GM21825 (cell line): ENCODE data around the gene SARM1.

Source experiments
- ATAC-seq: cut with Tn5 transposase; IDR thresholded peaks from one replicate; pipeline ENCODE4 v1.9.1; 2021; ENCODE audit warnings: mild to moderate bottlenecking, moderate library complexity; ENCODE audit not compliant: unreplicated experiment

The SARM1 gene

DNA sequence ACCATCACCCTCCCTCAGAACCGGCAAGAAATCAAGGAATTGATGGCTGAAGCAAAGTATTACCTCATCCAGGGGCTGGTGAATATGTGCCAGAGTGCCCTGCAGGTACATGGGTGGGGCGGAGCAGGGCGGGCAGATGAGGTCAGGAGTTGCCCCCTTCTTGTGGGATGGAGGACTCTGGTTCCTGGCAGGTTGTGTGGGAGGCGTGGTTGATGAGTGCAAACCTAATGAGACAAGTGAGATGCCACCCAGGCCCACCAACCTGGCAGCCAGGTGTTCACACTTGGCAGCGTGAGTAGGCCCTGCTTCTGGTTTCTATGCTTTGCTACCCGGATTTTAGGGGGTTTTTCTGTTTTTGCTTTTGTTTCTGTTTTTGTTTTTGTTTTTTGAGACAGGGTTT lies 31.1 kb upstream of the SARM1 start:
- ATAC-seq, result no peak

DNA sequence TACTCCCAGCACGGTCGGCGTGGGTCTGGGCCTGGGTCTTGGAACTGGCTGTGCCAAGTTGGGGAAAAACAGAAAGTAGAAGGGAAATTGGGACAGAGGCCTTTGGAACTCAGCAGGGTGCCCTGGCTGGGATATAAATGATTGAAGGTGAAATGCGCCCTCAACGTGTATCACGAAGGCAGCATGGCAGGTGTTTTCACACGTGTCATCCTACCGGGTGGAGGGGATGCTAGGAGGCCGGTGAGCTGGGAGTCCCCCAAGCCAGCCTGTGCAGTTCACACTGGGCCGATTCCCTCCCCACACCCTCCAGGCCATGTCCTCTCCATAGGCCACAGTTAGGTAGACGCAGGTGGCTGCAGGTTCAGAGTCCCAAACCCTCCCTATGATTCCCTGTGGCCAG lies 30.0 kb upstream of the SARM1 start:
- ATAC-seq, result no peak

DNA sequence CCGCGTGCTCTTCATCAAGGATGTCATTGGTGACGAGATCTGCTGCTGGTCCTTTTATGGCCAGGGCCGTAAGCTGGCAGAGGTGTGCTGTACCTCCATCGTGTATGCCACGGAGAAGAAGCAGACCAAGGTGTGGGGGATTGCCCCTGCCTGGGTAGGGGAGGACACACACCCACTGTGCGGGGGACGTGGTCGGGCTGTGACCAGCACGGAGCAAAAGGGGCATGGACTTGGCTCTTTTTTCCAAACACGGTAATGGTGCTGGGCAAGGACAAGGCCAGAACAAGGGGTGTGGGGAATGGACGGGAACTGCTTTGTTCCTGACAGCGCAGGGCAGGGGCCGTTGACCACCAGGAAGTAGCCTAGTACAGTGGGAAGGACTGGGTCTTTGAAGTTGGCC lies 29.2 kb upstream of the SARM1 start:
- no peak for ATAC-seq

DNA sequence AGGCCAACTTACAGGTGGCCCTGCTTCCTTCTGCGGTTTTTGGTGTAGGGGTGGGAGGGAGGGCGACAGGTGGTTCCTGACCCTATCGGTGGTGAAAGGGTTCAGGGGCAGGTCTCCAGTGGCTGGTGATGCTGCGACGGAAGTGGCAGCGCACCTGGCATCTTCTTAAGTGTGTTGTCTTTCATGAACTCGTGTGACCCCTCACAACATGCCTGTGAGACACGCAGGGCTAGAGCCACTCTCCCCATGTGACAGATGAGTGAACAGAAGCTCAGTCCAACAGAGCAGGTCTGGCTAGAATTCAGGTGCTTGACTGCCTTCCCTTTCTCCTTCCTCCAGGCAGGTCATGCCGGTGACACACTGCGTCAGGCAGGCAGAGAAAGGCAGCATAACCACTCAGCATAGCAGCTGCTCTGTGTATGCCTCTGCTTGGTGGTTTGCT lies 28.0 kb upstream of the SARM1 start:
- no peak for ATAC-seq

DNA sequence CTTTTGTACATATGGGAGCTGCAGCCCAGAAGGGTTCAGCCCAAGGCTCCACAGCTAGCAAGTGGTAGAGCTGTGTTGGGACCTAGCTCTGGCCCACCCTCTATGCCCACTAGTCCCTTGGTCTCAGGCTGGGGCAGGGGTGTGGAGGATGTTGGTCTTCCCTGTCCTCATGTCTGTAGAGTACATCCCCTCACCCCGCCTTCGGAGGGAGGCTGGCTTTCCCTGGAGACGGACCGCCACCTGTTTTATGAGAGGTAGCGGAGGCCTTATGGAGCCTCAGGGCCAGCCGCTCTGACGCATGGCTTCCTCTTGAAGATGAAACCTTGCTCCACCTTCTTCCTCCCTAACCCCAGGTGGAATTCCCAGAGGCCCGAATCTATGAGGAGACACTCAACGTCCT lies 27.5 kb upstream of the SARM1 start:
- no peak for ATAC-seq

DNA sequence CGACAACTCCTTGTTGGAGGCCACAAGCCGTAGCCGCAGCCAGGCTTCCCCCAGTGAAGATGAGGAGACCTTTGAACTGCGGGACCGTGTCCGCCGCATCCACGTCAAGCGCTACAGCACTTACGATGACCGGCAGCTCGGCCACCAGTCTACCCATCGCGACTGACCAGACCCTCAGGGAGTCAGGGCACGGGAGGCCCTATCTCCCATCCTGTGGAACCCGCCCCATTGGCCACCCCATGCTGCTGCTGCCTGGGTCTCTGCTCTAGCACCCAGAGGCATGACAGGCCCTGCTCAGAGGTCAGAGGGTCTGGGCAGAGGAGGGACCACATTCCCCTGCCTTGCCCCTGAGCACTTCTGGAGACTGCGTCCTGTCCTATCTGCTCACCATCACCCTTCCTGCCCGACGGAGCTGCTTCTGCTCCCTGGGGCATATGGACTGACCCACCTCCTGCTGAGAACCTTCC lies 27.0 kb upstream of the SARM1 start:
- no peak for ATAC-seq

DNA sequence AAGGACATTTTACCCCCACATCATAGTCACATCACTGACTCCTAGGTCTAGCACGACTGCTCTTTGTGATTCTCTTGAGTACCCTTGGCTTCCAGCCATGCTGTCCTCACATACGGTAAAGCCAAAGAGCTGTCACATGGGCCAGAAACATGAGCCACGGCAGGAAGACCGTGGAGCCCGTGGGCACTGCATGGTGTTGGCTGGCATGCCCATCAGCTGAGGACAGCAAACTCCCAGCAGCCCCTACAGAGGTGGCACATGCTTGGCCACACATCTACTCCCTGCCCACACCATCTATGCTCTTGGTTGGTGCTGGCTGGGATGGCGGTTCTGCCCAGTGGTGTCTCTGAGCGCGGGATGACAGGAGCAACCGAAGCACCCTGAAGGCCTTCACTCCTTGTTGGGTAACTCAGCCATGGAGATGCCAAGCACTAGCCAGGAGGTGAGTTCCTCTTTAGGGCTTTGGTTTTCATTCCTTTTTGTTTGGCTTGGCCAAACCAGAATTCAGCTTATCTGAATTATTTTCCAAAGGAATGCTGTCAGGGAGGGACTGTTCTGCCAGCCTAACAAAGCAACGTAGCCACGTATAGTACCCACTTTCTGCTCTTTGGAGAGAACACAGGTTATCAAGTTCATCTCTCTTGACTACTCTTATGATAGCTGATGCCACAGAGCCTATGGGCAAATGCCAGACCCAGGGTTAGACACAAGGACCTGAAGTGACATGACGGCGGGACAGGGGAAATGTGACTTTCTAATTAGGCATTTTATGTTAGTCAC lies 25.9 kb upstream of the SARM1 start:
- ATAC-seq, result no peak

DNA sequence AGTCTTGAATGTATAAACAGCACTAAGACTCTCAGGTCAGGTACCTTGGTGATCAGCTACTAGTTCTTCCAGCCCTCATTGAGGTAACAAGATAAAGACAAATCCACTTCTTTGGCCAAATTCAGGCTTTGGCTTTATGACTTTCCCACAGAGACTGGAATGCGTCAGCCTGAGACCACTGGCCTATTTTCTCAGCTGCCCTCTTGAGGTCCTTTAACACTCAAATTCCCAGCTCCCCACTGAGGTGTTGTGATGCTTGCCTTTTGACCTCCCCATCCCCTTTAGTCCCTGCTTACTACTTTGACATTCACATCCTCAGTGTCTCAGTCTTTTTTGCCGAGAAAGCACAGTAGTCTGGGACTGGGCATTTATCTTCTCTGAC lies 25.3 kb upstream of the SARM1 start:
- ATAC-seq, result no peak

DNA sequence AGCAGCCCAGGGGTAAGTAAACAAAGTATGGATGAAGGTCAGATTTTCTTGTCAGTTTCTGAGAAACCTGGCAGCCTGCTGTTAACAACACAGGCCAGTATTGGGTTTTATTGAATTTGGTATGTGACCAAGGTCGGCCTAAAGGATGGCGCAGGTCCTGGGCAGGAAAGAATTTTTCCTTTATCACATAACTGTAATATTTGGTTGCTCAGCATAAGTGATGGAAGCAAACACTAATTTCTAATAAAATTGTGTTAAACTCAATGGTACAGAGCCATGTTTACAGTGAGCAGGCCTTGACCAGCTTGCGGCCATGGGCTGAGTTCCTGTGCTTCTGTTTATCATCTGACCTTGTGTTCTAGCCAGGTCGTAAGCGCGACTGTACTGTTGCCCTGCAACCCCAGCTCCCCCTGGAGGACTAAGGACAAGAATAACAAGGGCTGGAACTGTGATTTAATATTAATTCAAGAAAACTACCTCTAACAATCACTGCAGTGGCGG lies 24.7 kb upstream of the SARM1 start:
- no peak for ATAC-seq

DNA sequence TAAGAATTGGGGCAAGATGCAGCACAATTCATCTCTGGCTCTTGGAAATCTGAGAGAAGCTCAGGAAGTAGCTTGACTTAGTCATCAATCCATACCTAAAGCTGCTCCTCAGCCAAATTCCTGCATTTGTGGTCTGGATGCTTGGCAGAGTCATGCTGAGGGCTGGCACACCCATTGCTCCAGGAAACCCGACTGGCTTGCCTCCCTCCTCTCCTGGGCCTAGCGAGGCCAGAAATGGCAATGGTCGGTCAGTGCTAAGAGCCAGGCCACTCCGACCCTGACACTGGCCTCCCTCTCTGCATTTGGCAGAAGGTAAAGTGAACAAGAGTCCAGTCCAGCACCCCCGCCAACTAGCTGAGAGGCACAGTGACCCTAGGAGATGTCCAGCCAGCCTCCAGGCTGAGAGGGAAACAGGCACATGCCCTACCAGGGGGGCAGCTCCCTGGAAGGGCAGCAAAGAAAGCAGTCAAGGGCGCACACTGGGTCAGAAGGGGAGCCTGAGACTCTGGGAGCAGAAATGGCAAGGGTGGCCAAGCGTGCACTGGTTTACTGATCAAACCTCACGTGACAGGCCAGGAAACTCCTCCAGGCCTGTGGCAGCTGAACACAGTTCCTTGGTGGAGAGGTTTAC lies 24.1 kb upstream of the SARM1 start:
- no peak for ATAC-seq

DNA sequence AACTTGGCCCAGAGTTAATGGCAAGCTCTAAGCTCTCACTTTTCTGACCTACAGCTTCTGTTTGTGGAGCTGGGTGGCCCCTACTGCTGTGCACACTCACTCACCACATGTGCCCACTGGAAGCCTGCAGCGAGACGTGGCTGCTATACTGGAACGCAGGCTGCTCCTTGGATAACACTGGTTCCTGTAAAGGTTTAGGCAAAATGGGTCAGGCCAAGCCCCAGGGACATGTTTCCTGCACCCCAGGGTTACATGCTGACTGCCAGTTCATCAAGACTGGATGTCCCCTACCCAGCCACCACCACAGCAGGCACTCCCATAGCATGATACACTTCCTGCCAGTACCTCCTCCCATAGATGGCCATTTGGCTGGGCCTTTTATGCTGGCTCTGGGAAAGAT lies 22.5 kb upstream of the SARM1 start:
- no peak for ATAC-seq

DNA sequence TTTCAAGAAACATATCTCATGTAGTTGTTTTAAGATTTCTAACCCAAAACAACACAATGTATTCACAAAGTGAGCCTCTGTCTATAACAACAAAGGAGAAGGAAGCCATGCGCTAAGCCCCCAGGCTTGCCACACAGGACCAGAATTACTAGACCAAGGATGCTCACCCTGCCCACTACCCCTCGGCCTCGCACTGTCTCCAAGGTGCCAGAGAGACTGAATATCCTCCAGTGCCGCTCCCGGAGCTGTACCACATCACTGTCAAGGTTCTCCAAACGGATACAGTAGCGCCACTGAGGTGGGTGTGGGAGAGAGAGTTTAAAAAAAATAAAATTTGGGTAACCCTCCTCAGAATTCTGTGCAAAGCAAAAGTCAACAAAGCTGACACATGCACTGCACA lies 21.2 kb upstream of the SARM1 start:
- ATAC-seq, result no peak

DNA sequence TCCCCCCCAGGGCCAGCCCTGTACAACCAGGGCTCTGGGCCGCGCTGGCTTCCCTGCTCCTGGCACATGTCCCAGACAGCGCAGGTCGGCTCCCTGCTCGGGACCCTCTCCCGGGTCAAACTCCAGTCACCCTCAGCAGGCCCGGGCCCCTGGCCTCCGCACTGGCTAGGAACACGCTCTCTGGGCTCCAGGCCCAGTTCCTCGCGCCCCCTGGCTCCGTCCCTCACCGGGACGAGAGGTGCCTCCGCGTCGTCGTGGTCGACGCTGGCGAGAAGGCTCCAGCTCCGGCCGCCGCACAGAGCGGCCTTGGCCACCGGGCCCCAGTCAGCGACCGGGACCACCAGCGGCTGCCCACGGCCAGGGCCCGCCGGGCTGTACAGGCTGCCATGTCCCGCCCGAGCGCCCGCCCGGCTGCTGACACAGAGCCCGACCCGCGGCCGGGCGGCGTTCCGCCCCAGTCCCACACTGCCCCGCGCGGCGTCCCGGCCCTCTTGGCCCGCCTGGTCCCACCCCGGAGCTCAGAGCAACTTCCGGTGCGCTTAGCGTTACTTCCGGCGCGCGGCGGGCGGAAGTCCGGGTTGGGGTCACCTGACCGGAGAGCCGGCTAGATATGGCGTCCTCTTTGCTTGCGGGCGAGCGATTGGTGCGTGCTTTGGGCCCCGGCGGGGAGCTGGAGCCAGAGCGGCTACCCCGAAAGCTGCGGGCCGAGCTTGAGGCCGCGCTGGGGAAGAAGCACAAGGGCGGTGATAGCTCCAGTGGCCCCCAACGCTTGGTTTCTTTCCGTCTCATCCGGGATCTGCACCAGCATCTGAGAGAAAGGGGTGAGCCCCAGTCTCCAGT lies 14.2 kb upstream of the SARM1 start, which contains the start of gene POLDIP2:
TSS of gene POLDIP2 (minus strand) at position 467 of the 840 bp plus-strand sequence. CDS start at position 388, 79 bp downstream.
- ATAC-seq, result peak; percentile 92

DNA sequence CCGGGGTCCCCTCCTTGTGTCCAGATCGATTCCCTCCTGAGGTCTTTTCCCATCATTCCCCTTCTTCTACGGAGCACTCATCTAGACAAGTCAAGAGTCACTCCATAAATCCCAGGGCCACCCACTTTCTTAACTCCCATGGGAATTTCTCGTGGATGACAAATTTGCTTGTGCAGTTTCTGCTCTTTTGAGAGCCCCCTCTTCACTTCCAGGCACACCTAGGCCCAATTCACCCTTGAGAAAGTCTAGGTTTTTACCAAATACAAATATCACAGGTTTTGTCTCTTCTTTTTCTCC lies 13.6 kb upstream of the SARM1 start:
- no peak for ATAC-seq

DNA sequence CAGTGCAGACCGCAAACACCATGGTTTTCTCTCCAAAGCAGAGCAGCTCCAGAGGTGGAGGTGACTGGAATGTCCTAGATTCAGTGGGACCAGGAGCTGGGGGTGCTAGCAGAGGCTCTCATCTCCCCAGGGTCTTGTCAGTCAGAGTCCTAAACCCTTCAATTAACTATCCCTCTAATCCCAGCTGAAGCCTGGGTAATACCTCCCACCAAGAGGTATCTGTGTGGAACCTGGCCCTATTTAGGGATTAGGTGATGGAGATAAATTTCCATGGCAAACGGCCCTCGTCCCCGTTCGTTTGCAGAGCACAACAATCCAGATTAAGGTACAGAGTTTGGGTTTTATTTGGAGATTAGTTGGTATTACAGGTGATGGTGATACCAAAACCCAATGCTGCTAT lies 8.3 kb upstream of the SARM1 start:
- ATAC-seq, result no peak

DNA sequence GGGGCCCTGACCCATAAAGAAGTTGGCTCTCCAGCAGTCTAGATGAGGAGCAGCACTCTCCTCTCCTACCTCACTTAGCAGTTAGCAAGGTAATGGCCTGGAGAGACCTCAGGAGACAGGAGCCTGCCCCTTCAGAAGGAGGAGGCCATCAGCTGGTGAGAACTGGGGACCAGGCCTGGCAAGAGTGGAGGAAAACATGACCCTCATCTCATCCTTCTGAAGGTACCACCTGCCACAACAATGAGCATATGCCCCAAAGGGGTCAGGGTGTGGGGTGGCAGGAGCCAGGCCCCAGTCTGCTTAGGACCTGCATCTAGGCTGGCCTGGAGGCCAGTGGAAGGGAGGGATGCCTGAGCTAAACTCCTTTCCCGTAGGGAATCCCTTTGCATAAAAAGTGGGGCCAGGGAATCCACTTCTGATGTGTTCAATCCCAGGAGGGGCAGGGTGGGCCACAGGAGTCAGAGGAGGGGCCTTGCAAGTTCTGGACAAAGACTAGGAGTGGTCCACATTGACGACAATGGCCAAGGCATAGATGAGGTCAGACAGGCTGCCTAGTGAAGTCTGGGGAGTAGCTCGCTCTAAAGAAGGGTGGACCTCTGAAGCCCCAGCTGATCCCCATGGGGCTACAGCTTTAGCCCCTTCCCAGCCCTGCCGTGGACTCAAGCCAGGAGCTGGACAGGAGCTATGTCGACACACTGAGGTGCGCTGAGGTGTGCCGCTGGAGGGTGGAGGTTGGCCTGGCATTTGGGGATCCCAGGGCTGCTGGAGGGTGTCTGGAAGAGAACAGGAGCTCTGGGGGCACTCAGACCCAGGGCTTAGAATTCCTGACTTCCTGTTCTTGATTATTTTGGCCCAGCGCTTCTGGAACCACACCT lies 7.5 kb upstream of the SARM1 start:
- ATAC-seq, result no peak

DNA sequence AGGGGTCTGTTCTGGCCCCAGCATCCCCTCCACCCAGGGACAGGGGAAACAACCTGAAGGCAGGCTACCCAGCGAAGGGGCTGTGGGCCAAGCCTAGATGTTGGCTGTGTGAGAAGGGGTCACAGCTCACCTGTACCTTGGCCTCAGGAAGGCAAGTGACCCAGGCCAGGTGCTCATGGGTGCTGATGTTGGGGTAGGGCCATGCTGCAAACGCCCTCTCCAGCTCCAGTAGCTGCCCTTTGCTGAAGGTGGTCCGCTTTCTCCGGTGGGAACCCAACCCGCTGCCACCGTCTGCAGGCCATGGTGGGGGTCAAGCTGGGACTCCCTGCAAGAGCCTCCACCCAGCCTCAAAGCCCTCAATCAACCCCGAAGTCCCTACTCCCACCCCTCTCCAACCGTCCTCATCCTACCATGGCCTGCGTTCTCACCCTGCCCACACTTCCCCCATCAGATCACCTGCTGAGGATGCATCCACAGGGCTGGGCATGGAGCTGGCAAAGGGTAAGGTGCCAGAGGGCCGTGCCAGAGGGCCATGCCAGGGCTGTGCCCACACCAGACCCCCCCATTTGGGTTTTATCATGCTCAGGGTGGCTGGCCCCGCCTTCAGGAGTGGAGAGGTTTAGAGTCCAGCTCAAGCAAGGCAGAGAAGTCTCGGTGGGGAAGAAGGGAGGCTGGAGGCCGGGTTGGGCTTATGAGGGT lies 6.7 kb upstream of the SARM1 start, which contains the start of gene SEBOX:
TSS of gene SEBOX (minus strand) at position 535 of the 699 bp plus-strand sequence. CDS start at position 487, 48 bp downstream.
- no peak for ATAC-seq

DNA sequence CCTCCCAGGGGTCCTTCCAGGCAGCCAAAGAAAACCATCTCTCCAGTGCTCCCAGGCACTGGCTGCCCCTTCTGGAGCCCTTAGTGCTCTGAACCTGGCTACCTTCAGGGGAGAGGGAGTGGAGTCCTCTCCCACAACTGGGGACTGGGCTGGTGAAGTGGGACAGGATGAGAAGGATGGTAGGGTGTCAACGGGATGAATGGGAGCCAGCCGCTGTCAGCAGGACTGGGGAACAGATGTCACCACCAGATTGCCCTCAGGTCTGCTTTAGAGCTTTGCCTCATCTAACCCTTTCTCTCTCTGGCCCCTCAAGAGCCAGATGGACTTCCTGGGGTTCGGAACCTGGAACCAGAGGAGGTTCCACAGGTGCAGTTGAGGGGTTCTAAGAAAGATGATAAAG lies 6.0 kb upstream of the SARM1 start:
- ATAC-seq, result no peak

DNA sequence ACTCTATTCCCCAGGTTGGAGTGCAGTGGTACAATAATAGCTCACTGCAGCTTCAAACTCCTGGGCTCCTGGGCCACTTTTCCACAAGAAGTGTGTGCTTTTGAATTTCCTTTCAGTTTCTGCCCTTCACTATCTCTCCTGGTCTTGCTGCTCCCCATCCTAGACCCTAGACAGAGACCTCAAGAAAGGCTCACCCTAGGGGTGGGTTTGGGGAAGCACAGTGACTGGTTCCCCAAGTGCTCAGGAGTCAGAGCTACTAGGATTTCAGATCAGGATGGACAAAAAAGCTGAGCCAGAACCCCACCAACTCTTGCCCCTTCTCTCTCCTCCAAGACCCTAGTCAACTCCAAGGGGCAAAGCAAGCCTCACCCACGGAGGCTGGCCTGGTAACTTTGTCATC lies 4.9 kb upstream of the SARM1 start:
- ATAC-seq, result no peak
